ENCODE results near the gene NXNL1. TPM values are rescaled to one million over a fixed set of nuclear protein-coding genes. Genes with fewer than 3 reads are reported as not detected.

The NXNL1 gene
- total RNA-seq, 1 donor from 2014 or later: not detected

DNA sequence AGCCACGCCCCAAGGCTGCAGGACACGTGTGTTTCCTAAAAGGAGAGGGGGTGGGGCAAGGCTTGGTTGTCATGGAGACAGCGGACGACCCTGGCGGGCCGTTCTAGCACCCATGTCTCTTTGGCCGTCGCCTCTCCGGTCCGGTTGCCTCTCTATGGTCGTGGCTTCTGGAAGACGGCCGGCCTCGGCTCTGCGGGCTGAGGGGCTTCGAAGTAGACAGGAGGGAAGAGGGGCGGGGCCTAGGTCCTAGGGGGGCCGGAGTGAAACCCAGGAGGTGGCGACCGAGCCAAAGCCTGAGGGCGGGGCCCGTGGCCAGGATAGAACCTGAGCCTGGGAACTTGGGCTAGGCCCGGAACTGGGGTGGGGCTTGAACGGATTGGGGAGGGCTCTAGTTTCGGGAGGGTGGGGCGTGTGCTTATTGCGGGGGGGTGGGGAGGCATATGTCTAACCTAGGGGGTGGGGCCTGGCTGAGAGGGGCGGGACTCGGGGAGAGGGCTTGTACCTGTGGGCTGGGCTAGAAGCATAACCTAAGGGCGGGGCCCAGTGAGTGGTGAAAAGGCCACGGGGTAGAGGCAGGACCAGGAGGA is 8.8 kb upstream of the NXNL1 start:
- Mint-ChIP-seq H3K27ac (ENCODE audit: unreplicated experiment) (peak overlapping the region; percentile 84), H3K4me3 (ENCODE audit: unreplicated experiment) (peak overlapping the region; percentile 82), H3K36me3 (ENCODE audit: low read depth) (no peaks in the 10 kb centered on the region), H3K9me3 (ENCODE audit: low read depth) (no peaks in the 10 kb centered on the region), H3K27me3 (ENCODE audit: low read depth) (no peaks in the 10 kb centered on the region), H3K4me1 (ENCODE audit: low read depth) (peaks cover 28% of the 10 kb centered on the region)
- DNase-seq (ENCODE audit: low spot score): no peak
- TF ChIP-seq CTCF (IDR thresholded peaks at IDR 0.05): peak; percentile 11

DNA sequence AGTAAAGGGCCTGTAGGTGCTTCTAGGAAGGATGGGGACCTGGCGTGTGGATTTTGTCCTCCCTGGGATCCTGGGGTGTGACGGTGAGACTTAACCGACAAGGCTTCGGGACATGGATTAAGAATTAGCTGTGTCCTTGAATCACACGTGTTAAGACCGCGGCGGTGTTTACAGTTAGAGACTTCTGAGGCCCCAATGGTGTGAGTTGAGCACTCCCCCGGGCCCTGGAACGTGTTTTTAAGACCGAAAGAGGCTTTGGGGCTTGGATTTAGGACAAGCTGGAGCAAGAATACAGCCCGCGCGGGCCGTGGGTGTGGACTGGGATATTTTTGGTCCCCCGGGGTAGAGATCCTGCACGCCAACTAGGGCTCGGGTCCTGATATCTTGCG is 8.4 kb upstream of the NXNL1 start:
- Mint-ChIP-seq H3K27me3 (ENCODE audit: low read depth) (no peaks in the 10 kb centered on the region), H3K4me1 (ENCODE audit: low read depth) (peaks cover 28% of the 10 kb centered on the region), H3K9me3 (ENCODE audit: low read depth) (no peaks in the 10 kb centered on the region), H3K36me3 (ENCODE audit: low read depth) (no peaks in the 10 kb centered on the region), H3K4me3 (ENCODE audit: unreplicated experiment) (peak overlapping the region; percentile 82), H3K27ac (ENCODE audit: unreplicated experiment) (peak overlapping the region; percentile 84)
- TF ChIP-seq CTCF (IDR thresholded peaks at IDR 0.05): no peak
- no peak for DNase-seq (ENCODE audit: low spot score)

DNA sequence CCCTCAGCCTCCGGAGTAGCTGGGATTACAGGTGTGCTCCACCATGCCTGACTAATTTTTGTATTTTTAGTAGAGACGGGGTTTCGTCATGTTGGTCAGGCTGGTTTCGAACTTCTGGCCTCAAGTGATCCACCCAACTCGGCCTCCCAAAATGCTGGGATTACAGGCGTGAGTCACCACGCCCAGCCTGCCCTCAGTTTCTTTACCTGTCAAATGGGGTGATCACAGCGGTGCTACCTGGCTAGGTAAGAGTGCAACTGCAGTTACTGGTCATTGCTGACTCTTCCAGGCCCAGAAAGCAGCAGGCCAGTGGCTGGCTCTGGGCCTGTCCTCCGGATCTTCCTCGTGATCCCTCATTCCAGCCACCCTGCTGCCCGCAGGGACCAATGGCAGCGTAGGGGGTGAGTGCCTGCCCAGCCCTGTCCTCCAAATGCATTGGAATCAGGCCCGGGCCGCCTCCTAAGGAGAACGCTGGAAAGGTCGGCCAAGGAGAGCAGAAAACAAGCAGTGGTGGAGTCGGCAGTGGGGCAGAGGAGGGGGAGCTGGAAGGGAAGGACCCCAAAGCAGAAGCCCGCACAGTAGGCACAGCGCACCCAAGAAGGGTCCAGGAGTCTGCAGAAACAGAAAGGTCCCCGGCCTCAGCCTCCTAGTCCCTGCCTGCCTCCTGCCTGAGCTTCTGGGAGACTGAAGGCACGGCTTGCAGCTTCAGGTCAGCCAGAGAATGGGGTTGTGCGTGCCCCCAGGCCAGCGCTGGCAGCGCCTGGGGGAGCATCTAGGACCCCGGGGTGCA is 7.8 kb upstream of the NXNL1 start:
- Mint-ChIP-seq H3K4me3 (ENCODE audit: unreplicated experiment) (peak overlapping the region; percentile 82), H3K36me3 (ENCODE audit: low read depth) (no peaks in the 10 kb centered on the region), H3K4me1 (ENCODE audit: low read depth) (peaks cover 28% of the 10 kb centered on the region), H3K9me3 (ENCODE audit: low read depth) (no peaks in the 10 kb centered on the region), H3K27ac (ENCODE audit: unreplicated experiment) (no peak overlapping the region), H3K27me3 (ENCODE audit: low read depth) (no peaks in the 10 kb centered on the region)
- TF ChIP-seq CTCF (IDR thresholded peaks at IDR 0.05): no peak
- DNase-seq (ENCODE audit: low spot score): no peak

DNA sequence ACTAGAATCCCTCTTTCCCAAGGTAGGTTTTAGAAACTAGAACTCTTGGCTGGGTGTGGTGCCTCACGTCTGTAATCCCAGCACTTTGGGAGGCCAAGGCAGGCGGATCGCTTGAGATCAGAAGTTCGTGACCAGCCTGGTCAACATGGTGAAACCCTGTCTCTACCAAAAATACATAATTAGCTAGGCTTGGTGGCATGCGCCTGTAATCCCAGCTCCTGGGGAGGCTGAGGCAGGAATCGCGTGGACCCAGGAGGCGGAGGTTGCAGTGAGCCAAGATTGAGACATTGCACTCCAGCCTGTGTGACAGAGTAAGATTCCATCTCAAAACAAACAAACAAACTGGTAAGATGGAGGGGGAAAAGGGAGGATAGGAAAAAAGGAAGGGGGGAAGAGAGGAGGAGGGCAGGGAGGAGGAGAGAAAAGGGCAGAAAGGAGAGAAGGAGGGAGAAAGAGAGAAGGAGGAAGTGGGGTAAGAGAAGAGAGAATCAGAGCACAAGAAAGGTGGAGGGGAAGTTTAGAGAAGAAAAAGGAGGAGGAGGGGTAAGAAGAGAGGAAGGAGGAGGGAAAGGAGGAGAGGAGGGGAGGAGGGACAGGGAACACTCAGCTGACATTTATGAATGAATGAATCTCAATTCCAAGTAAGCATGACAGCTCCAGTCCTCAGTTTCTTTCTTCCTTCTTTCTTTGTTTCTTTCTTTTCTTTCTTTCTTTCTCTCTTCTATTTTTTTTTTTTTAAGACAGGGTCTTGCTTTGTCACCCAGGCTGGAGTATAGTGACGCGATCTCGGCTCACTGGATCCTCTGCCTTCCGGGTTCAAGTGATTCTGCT is 7.0 kb upstream of the NXNL1 start:
- DNase-seq (ENCODE audit: low spot score): no peak
- Mint-ChIP-seq H3K27me3 (ENCODE audit: low read depth) (no peaks in the 10 kb centered on the region), H3K27ac (ENCODE audit: unreplicated experiment) (no peak overlapping the region), H3K4me3 (ENCODE audit: unreplicated experiment) (no peak overlapping the region), H3K9me3 (ENCODE audit: low read depth) (no peaks in the 10 kb centered on the region), H3K36me3 (ENCODE audit: low read depth) (no peaks in the 10 kb centered on the region), H3K4me1 (ENCODE audit: low read depth) (peaks cover 22% of the 10 kb centered on the region)
- no peak for TF ChIP-seq CTCF (IDR thresholded peaks at IDR 0.05)

GRCh38 chr19:17466487-17466850 is 5.7 kb upstream of the NXNL1 start:
- no peak overlapping the region for H3K27ac Mint-ChIP-seq (ENCODE audit: unreplicated experiment)

More at GRCh38 chr19:17466487-17466850, 5.7 kb upstream of the NXNL1 start:
- H3K36me3 Mint-ChIP-seq (ENCODE audit: low read depth): no peaks in the 10 kb centered on the region
- no peak overlapping the region for H3K4me3 Mint-ChIP-seq (ENCODE audit: unreplicated experiment)
- TF ChIP-seq CTCF (IDR thresholded peaks at IDR 0.05): peak; percentile 37
- no peaks in the 10 kb centered on the region for H3K27me3 Mint-ChIP-seq (ENCODE audit: low read depth)
- no peaks in the 10 kb centered on the region for H3K9me3 Mint-ChIP-seq (ENCODE audit: low read depth)
- no peak for DNase-seq (ENCODE audit: low spot score)
- peaks cover 18% of the 10 kb centered on the region for H3K4me1 Mint-ChIP-seq (ENCODE audit: low read depth)
